HG03432 (cell line): ENCODE data around the gene FBXO21.
A peak's percentile ranks its signal among the peaks of the same experiment; 100 is the strongest.
"Not testable (repeated sequence)": the region's sequence is repeated elsewhere in the genome, so short reads cannot be mapped to it uniquely, and the experiment has no call there.

Experiments used
- ATAC-seq: cut with Tn5 transposase; IDR thresholded peaks from one replicate; pipeline ENCODE4 v1.9.1; 2021; ENCODE audit warnings: mild to moderate bottlenecking, moderate library complexity; ENCODE audit not compliant: unreplicated experiment

The FBXO21 gene

DNA sequence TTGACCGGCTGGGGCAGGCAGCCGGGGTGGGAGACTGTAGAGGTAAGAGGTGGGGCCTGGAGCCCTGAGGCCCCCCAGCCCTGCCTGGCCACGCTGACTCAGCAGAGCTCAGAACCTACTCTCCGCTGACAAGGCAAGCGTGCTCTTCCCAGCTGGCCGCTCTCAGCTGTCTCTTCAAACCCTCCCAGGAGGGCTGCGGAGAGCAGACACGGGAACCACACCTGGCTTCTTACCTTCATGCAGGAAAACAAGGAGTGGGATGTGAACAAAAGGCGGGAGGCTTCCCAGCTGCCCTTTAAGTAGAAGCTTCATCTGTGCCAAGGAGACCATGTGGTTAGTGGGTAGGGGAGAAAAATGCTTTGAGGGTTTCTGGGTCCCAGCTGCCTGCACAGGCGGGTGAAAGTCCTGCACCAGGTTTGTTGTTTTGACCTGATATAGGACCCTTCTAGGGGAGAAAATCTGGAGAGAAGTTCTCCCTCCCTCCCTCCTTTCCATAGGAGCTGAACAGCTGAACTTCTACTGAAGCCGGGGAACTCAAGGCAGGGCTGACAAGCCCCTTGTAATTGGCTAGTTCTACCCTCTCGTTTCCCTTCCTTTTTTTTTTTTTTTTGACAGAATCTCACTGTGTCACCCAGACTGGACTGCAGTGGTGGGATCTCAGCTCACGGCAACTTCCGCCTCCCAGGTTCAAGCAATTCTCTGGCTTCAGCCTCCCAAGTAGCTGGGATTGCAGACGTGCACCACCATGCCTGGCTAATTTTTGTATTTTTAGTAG, 78.3 kb downstream of the FBXO21 start:
- ATAC-seq = no peak

DNA sequence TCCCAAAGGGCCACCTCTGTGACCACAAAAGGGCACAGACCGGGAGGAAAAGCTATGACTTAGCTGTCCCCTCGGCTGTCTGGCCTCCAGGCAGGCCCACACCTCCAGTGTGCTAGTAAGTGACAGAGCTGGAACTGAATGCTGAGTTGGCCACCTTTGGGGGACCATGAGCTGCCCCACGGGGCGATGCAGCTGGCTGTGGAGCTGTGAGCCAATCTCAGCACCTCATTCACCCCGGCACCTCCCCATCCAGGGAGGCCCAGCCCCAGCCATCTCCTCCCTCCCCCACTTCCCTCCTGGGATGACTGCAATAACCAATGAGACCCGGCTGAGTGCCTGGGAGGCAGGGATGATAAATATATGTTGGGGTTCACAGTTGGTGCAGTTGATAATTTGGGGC, 78.9 kb downstream of the FBXO21 start:
- ATAC-seq = no peak

DNA sequence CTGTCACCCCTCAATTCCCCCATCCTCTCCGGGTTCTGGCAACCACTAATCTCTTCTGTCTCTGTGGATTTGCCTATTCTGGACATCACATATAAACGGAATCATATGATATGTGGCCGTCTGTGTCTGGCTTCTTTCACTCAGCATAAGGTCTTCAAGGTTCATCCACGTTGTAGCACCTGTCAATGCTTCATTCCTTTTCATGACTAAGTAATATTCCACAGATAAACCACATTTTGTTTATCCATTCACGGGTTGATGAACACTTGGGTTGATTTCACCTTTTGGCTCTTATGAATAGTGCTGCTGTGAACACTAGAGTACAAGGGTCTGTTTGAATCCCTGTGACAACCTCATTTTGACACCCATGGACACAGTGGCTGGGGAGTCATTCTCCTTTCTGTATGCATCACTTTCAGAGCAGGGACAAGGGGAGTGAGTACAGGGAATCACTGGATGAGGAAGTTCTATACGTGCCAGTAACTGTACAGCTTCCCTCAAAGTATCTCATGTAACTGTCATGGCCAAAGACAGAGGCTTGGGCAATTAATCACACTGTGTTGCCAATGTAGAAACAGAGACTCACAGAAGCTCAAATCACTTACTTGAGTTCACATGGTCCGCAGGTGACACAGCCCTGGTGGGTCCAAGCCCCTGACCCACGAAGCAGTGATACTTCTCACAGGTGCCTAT, 80.2 kb downstream of the FBXO21 start:
- no peak for ATAC-seq

DNA sequence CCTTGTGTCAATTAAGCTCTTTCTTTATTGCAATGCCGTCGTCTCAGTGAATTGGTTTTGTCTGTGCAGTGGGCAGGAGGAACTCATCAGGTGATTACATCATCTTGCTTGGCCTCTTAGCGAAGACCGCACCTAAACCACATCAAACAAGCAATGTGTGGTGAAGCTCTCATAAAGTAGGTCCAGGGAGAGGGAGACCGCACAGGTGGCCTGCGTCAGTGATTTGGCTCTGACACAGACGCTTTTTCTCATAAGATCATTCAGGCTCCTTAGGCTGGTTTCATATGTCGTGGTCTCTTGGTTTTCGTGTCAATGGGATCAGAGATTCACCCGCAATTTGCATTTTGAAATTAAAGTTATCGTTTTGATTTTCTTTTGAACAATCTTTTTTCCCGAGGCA, 84.4 kb downstream of the FBXO21 start:
- no peak for ATAC-seq

DNA sequence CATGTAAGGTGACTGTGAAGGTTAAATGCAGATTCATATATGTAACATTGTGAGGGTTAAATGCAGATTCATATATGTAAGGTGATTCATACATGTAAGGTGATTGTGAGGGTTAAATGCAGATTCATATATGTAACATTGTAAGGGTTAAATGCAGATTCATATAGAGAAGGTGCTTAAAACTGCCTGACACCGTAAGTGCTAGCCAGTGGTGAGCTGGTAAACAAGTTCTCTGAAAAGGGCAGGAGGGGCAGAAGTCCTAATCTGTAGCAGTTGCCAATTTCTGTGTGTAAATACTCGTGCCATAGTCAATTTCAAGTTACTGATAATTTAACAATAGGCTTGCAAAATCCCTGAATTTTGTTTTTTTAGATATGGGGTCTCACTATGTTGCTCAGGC, 86.3 kb downstream of the FBXO21 start:
- not testable (repeated sequence) for ATAC-seq

DNA sequence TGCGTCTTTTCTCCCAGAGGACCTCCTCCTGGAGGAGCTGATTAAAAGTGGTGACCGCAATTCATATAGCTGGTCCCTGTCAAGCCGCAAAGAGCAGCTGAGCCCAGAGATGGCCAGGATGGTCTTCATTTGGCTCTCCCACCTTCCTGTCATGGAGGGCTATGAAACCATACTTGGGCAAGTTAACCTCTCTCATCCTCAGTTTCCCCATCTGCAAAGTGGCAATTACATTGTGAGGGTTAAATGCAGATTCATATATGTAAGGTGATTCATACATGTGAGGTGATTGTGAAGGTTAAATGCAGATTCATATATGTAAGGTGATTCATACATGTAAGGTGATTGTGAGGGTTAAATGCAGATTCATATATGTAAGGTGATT, 87.5 kb downstream of the FBXO21 start:
- ATAC-seq = no peak

DNA sequence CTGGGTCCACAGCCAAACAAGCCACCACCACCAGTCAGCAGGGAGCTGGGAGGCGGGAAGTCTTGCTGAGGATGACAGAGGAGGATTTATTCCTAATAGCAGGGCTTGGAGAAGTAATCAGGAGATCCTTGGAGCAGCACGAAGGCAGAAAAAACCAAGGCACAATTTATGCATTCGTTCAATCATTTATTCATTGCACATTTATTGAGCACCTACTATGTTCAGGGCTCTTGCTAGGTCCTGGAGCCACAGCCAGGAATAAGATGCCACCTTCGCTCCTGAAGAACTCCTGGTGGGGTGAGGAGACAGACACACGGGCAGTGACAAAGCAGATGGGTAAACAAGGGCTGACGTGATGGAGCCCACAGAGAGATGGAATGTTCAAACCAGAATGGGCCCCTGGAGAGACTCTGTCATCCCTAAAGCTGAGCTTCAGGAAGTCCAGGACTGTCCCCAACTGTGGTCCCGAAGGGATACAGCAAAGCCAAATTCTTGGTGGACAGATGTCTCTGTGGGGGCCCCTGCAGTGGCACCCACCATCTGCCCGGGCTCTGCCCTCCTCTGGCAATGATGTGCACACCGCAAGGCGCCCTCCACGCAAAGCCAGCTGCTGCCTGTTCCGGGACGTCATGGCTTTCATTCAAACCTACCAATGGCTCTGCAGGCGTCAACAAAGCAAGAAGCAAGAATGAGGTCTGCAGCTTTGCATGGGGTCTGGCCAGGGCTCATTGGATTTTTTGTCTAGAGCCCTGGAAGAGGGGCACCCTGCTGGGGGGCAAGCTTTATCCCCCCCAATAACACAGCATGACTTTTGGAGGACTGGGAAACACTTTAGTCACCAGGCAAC, 88.1 kb downstream of the FBXO21 start:
- ATAC-seq = no peak

DNA sequence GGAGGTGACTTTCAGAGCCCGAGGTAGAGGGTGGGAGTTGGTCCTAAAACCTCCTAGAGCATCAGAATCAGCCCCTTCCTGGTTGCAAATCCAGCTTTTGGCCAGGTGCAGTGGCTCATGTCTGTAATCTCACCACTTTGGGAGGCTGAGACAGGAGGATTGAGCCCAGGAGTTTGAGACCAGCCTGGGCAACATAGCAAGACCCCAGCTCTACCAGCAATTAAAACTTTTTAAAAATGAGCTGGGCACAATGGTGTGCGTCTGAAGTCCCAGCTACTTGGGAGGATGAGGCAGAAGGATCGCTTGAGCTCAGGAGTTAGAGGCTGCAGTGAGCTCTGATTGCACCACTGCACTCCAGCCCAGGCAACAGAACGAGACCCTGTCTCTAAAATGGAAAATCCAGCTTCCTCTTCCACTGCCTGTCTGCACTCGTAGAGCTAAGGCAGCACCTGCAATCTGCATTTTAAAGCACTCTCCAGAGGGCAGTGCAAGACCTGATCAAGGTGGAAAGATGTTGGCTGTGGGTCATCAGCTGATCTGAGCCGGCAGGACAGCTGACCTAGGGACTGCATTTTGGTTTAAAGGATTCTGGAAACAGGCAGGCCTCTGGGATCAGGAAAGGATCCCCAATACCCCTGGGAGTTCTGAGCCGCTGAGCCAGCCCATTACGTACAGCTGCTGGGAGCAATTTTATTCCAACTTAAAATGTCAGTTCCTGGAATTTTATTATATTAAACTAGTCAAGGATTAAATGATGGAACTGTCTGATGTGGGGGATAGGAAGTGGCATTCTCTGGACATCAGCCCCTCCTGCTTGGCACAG, 89.2 kb downstream of the FBXO21 start:
- ATAC-seq = no peak

DNA sequence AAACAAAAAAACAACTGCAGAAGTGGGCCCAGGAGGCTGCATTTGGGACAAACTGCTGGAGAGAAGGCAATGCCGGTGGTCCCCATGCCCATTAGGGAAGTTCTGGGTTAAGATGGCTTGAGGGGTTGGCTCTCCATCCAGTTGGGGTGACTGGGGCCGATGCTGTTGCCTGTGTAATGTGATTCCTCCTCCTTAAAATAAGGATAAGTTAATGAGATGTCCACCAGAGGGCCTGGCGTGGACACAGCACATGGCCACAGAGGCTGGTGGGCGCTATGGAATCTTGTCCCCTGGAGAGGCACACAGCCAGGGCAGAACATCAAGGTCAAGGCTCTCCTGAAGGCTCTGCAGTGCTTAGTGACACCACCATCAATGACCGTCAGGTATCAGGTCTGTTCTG, 90.0 kb downstream of the FBXO21 start:
- no peak for ATAC-seq

DNA sequence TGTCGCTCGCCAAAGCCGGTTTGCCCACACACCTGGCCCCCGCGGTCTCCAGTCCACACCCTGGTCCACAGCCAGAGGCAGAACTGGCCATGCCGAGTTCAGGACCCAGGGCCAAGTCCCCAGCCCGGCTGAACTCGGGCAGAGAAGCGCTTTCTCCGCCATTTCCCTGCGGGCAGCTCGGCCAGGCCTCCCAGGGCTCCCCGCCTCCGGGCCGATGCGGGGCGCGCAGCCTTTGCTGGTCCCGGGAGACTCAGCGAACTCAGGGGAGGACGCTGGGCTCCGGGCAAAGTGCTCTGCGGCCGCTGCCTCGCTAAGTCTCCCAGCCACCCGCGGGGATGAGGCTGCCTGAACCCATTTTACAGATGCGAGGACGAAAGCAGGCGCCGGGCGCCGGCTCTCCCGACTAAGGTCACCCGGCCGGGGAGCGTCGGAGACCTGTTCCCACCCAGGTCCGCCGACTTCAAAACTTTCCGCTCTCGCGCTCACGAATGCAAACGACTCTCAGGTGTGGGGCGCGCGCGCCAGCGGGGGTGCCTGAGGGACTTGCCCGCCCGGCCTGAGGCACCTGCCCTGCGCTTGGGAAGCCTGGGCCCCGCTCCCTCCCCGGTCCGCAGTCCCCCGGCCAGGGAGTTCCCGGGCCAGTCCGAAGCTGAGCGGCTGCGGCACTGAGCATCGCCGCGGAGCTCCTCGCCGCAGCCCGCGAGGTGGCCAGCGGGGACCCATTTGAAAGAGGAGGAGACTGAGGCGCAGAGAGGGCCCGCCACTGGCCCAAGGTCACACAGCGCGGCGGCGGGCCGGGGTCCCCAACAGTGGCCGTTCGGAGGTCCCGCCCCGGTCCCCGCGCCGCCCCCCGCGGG, 91.7 kb downstream of the FBXO21 start:
- ATAC-seq = peak; percentile 50

DNA sequence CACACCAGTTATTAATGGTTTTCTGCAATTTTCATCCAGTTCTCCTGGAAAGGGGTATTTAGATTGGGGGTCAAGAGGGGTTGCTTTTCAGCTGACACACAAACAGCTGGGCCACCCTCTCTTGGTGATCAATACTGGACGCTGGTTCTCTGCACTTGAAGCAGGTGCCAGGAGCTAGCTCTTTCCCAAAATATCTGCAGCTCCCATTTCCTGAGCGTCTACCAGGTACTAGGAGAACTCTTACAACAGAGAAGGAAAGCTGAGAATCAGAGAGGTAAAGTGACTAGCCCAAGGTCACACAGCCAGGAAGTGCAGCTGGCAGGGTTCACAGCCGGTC, 92.3 kb downstream of the FBXO21 start:
- no peak for ATAC-seq

DNA sequence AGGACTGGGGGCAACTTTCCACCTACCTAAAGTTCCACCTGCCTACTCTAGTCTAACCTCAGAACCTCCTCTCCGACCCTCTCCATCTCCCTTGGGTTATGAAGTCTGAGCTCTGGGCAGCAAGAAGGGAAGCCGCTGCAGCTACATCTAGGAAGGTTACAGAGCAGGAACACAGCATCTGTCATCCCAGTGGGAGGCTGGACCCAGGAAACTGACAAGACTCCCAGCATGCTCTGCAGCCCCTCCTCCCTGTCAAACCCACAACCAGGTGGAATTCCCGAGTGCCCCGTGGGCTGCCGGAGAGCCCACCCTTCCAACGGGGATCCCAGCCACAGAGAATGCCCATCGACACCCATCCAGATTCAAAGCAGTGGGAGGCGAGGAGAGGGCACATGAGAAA, 93.1 kb downstream of the FBXO21 start:
- ATAC-seq = no peak

DNA sequence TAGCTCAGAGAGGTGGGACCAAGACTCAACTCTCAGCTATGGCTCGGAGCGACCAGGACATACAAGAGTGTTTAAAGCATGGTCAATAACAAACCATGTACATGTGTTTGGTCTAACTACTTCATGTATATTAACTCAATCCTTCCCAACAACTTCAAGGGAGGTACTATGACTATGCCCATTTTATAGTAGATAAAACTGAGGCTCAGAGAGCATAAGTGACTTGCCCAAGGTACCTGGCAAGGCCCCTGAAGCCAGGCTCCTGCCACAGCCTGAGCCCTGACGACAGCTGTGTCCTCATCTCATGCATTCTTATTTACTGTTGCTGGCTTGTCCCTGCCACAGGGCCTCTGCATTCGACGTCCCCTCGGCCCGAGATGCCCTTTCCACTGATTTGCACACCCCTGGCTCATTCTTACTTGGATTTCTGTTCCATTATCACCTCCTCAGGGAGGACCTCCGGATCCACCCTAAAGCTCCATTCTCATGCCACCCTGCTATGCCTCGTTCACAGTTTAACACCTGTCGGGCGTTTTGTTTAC, 93.7 kb downstream of the FBXO21 start:
- ATAC-seq = no peak

DNA sequence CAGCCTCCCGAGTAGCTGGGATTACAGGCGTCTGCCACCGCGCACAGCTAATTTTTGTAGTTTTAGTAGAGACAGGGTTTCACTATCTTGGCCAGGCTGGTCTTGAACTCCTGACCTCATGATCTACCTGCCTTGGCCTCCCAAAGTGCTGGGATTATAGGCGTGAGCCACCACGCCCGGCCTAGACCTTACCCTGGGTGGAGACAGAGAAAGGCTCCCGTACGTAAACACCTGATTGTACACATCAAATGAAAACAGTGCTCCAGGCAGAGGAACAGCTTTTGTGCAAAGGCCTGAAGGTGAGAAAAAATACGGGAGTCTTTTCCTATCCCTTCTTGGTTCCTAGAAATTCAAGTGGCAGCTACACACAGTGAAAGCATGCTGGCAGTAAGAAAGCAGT, 95.1 kb downstream of the FBXO21 start:
- not testable (repeated sequence) for ATAC-seq

DNA sequence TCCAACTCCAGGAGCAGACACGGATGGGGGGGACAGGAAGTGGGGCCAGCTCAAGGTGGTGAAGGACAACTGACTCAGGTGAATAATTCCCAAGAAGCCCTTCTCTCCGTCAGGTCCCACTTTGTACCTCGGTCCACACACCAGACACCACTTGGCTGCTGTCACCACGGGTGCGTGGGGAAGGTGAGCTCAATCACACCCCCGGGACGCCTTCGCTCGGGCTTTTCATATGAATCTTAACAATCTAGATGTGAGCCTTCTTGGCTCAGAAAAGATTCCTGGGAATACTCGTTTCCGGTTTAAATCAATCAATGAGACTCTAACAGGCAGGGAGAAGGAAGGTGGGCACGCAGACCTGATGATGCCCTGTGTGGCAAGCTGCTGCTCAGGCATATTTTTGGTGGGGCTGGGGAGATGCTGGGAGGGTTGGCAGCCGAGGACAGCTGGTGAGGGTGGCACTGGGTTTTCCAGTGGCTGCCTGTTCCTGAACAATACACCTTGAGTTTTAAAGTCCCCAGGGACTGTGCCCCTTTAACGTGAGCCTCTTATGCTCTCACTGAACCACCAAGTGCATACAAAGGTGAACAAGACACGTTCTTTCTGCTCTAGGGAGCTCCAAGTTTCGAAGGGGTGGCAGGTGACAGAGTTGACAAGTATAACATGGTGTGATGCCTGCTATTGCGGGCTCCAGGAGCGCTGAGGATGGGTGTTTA, 96.2 kb downstream of the FBXO21 start:
- no peak for ATAC-seq

DNA sequence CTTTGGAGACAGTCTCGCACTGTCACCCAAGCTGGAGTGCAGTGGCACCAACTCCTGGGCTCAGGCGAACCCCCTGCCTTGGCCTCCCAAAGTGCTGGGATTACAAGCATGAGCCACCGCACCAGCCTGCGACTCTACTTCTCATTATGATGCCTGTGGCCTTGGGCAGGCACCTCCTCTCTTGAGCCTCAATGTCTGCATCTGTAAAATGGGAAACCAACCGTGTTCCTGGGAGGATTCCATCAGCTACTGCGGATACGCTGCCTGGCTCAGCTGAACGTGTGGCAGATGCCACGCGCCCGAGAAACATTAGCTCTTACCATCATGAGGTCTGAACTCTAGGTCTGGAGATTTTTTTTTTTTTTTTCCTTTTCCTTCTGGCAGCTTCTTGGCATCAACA, 96.8 kb downstream of the FBXO21 start:
- no peak for ATAC-seq

DNA sequence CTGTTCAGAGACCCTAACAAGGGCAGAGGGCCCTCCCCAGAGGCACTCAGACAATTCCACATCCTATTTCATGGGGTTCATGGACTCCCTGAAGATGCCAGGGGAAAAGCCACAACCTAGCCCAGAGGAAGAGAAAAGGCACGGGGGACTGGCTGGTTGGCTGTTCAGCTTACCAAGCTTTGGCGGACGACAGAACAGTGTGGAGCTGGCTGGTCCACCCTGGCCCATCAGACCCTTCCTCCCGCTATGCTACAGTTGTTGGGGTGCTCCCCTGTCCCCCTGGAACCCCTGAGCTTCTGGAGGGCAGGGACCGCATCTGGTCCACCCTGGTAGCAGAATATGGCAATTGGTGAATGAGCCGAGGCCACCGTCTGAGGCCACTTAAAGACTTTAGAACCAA, 97.4 kb downstream of the FBXO21 start:
- no peak for ATAC-seq

DNA sequence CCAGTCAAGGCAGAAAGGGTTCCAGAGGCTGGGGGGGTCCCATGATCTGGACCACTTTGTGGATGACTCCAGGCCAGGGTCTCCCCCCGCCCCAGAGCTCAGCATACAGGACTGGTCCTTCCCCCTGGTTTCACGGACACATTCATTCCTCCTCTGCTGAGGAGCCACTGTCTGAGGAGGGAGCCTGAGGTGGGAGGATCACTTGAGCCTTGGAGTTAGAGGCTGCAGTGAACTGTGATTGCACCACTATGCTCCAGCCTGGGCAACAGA, 97.8 kb downstream of the FBXO21 start:
- ATAC-seq = no peak
